ENCODE data around the gene PTDSS2.

The PTDSS2 gene

DNA sequence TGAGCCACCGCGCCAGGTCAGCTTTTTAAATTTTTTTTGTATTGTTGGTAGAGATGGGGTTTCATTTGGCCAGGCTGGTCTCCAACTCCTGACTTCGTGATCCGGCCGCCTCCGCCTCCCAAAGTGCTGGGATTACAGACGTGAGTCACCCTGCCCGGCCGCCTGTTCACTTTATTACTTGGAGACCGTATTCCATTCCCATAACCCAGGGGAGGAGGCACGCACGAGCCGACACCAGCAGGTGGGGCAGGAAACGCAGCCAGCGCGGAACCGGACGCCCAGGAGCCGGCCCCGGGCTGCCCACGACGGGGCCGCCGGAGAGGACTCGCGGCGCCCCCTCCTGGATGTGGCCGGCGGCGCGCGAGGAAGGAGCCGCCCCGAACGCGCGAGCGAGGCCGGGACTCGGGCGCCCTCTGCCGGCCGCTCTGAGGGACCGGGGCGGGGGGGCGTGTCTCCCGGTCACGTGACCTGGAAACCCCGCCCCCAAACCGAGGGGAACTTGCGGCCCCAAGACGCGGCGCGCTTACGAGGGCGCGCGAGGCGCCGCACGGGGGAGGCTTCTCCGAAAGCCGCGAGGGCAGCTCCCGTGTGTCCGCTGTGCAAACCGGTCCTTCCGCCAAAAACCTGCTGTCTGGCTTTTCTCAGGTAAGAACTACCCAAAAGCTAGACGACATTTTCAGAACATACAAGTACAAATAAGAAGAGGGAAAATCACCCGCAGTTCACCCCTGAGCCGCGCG, 68.6 kb downstream of the PTDSS2 start:
- peak overlapping the region; percentile 34 for H3K9ac ChIP-seq (ENCODE audit: low read length)
- H3K27me3 ChIP-seq (ENCODE audit: control insufficient read depth, insufficient read depth, low read length), result peaks cover 3% of the 10 kb centered on the region
- H3K4me3 ChIP-seq (ENCODE audit: low read length), result no peak overlapping the region
- H3K4me1 ChIP-seq (ENCODE audit: control insufficient read depth, insufficient read depth, low read length), result no peaks in the 10 kb centered on the region
- no peaks in the 10 kb centered on the region for H3K9me3 ChIP-seq (ENCODE audit: control insufficient read depth, low read length)
- no peaks in the 10 kb centered on the region for H3K36me3 ChIP-seq (ENCODE audit: control insufficient read depth, insufficient read depth, low read length)

DNA sequence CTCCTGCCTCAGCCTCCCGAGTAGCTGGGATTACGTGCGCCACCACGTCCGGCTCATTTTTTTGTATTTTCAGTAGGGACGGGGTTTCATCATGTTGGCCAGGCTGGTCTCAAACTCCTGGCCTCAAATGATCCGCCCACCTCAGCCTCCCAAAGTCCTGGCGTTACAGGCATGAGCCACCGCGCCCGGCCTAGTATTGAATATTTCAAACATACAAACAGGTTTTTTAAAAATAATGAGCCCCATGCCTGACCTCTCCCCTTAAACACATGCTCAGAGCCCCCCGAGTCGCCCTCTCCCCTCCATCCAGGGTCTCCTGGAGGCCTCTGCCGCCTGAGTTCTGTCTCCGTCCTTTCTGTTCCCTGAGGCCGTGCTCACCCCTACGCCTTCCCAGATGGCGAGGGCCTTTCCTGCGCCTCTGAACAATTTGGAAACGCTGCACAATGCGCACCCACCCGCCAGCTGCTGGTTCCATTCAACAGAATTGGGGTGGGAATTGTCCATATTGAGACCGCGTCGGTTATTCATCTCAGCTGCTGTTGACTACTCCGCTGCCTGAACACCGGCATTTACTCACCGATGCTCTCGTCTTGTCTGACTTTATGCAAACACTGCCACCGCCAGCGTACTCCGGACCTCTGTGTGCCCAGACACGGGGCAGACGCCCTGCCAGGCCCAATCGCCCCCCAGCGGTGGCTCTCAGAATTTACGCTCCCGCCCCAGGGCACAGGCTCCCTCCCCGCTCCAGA, 70.5 kb downstream of the PTDSS2 start:
- no peak overlapping the region for H3K4me3 ChIP-seq (ENCODE audit: low read length)
- no peaks in the 10 kb centered on the region for H3K9me3 ChIP-seq (ENCODE audit: control insufficient read depth, low read length)
- no peak overlapping the region for H3K9ac ChIP-seq (ENCODE audit: low read length)

DNA sequence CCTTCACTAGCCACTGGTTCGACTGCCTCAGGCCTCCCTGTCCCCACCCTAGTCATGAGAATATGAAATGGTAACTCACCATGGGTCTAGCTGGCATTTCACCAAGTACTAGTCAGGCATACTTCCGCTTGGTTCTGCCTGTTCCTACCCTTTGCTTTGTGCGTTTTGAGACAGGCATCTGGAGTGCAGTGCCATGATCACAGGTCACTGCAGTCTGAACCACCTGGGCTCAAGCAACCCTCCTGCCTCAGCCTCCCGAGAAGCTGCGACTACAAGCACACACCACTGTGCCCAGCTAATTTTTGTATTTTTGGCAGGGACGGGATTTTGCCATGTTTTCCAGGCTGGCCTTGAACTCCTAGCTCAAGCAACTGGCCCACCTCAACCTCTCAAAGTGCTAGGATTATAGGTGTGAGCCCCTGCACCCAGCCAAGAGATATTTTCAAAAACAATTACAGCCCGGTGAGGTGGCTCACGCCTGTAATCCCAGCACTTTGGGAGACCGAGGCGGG, 71.2 kb downstream of the PTDSS2 start:
- no peak overlapping the region for H3K4me3 ChIP-seq (ENCODE audit: low read length)
- H3K36me3 ChIP-seq (ENCODE audit: control insufficient read depth, insufficient read depth, low read length), result no peaks in the 10 kb centered on the region
- H3K27me3 ChIP-seq (ENCODE audit: control insufficient read depth, insufficient read depth, low read length), result peaks cover 3% of the 10 kb centered on the region
- no peaks in the 10 kb centered on the region for H3K9me3 ChIP-seq (ENCODE audit: control insufficient read depth, low read length)
- no peak overlapping the region for H3K9ac ChIP-seq (ENCODE audit: low read length)
- H3K4me1 ChIP-seq (ENCODE audit: control insufficient read depth, insufficient read depth, low read length), result no peaks in the 10 kb centered on the region

More for the DNA sequence above, 70.5 kb downstream of the PTDSS2 start:
- no peaks in the 10 kb centered on the region for H3K4me1 ChIP-seq (ENCODE audit: control insufficient read depth, insufficient read depth, low read length)
- H3K36me3 ChIP-seq (ENCODE audit: control insufficient read depth, insufficient read depth, low read length), result no peaks in the 10 kb centered on the region
- peaks cover 3% of the 10 kb centered on the region for H3K27me3 ChIP-seq (ENCODE audit: control insufficient read depth, insufficient read depth, low read length)

DNA sequence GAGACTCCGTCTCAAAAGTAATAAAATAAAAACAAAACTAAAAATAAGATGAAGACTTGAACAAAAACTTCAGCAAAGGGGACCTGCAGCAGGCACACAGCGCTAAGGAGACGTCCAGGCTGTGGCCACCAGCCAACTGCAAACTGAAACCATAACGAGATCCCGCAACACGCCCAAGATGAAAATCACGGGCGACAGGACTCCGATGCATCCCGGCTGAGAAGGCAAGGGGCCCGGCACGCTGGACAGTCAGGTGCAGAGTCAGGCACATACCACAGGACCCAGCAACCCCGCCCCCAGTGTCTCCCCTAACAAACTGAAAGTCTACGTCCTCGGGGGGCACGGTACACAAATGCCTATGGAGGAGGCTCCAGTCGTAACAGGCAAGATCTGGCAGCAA, 76.1 kb downstream of the PTDSS2 start:
- Histone ChIP-seq H3K9ac (ENCODE audit: low read length) (no peak overlapping the region), H3K4me3 (ENCODE audit: low read length) (no peak overlapping the region), H3K4me1 (ENCODE audit: control insufficient read depth, insufficient read depth, low read length) (no peaks in the 10 kb centered on the region), H3K27me3 (ENCODE audit: control insufficient read depth, insufficient read depth, low read length) (peaks cover under 1% of the 10 kb centered on the region), H3K9me3 (ENCODE audit: control insufficient read depth, low read length) (no peaks in the 10 kb centered on the region), H3K36me3 (ENCODE audit: control insufficient read depth, insufficient read depth, low read length) (no peaks in the 10 kb centered on the region)

DNA sequence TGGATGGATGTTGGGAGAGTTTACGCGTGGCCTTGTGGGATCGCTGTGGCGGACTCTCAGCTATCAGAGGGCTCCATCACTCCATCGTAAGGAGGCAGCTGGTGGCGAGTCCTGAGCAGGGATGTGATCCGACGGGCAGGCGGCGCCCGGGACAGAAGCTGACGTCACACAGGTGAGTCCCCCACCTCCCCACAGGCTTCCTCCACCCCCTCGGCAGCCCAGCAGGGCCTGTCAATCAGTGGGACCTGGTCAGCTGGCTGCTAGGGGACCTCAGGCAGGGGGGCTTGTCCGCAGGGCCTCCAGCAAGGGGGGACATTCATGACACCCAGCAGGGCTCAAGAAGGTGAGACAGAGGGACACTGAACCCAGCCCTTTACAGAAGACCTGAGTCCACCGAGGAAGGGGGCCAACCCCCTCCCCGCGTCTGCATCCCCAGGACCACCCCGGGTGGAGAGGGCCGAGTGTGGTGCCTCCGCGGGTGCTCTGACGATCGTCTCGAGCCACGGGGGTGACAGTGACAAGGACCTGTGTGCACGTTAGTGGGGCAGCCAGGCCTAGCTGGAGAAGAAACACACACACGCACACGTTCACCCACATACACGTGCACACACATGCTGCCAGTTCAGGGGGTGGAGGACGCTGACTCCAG, 78.2 kb downstream of the PTDSS2 start:
- H3K9me3 ChIP-seq (ENCODE audit: control insufficient read depth, low read length), result no peaks in the 10 kb centered on the region
- H3K27me3 ChIP-seq (ENCODE audit: control insufficient read depth, insufficient read depth, low read length), result no peaks in the 10 kb centered on the region
- H3K4me1 ChIP-seq (ENCODE audit: control insufficient read depth, insufficient read depth, low read length), result peaks cover 5% of the 10 kb centered on the region
- H3K4me3 ChIP-seq (ENCODE audit: low read length), result no peak overlapping the region
- no peak overlapping the region for H3K9ac ChIP-seq (ENCODE audit: low read length)
- peaks cover 9% of the 10 kb centered on the region for H3K36me3 ChIP-seq (ENCODE audit: control insufficient read depth, insufficient read depth, low read length)

DNA sequence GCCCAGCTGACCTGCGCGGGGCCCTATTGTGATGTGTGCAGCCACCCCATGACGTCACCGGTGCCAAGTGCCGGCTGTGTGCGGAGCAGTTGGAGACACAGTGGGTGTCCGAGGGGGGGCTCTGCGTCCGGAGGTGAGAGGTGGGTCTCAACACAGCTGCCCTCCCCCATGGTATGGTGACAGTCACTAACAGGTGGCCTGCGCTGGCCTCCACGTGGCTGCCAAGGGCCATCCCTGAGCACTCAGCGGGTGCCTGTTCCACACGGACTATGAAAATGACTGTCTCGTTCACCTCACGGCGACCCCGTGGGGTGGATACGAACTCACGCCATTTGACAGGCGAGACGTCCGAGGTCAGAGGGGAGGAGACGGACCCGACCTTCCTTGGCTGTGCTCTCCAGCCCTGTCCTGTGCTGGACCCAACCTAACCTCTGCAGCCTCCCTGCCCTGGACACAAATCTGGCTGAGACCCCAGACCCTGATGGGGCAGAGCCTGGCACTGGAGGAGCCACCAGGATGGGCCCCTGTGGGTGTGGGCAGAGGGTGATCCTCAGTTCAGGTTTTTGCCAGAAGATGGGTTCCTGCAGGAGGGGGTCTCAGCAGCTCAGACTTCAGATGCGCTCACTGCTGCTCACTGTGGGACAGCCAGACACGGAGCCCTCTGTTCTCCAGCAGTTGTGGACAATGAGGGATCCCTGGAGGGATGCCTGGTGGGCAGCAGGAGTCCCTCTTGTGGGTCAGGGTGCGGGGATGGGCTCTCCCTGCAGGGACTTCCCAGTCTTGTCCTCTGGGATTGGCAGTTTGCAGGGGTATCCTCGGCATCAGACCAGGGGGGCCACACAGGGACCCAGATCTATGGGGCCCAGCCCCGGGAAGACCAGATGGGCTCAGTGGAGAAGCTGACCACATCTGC, 79.0 kb downstream of the PTDSS2 start:
- Histone ChIP-seq H3K9me3 (ENCODE audit: control insufficient read depth, low read length) (no peaks in the 10 kb centered on the region), H3K27me3 (ENCODE audit: control insufficient read depth, insufficient read depth, low read length) (no peaks in the 10 kb centered on the region), H3K36me3 (ENCODE audit: control insufficient read depth, insufficient read depth, low read length) (peaks cover 13% of the 10 kb centered on the region), H3K9ac (ENCODE audit: low read length) (no peak overlapping the region), H3K4me1 (ENCODE audit: control insufficient read depth, insufficient read depth, low read length) (peaks cover 12% of the 10 kb centered on the region), H3K4me3 (ENCODE audit: low read length) (no peak overlapping the region)

DNA sequence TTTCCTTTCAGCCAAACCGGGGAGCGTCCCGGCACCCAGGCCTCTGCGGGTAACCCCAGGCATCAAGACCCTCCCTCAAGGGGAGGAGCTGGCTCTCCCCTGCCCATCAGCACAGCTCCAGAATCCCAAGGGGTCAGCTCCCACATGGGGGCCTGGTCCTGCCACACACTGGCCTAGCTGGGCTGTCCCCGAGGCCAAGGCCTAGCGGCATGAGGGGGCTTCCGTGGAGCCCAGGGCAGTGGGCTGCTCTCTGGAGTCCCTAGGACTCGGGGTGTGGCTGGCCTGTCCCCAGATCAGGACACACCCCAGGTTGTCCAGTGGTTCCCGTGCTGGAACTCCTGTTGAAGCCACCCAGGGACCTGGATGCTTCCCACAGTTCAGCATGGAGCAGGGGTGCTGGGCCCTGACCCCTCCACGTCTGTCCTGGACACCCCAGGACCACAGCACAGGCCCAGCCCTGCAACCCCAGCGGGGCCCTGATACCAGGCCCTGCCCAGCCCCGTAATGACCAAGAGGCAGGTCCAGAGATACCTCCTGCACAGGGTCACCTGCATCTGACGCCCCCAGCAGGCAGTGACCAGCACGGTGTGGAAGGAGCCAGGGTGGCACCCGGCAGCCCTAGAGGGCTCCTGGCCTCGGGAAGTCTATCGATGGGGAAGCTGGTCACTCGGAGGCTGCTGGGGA, 79.8 kb downstream of the PTDSS2 start:
- Histone ChIP-seq H3K9ac (ENCODE audit: low read length) (no peak overlapping the region), H3K4me3 (ENCODE audit: low read length) (no peak overlapping the region), H3K36me3 (ENCODE audit: control insufficient read depth, insufficient read depth, low read length) (peaks cover 13% of the 10 kb centered on the region), H3K27me3 (ENCODE audit: control insufficient read depth, insufficient read depth, low read length) (no peaks in the 10 kb centered on the region), H3K9me3 (ENCODE audit: control insufficient read depth, low read length) (no peaks in the 10 kb centered on the region), H3K4me1 (ENCODE audit: control insufficient read depth, insufficient read depth, low read length) (peaks cover 18% of the 10 kb centered on the region)

DNA sequence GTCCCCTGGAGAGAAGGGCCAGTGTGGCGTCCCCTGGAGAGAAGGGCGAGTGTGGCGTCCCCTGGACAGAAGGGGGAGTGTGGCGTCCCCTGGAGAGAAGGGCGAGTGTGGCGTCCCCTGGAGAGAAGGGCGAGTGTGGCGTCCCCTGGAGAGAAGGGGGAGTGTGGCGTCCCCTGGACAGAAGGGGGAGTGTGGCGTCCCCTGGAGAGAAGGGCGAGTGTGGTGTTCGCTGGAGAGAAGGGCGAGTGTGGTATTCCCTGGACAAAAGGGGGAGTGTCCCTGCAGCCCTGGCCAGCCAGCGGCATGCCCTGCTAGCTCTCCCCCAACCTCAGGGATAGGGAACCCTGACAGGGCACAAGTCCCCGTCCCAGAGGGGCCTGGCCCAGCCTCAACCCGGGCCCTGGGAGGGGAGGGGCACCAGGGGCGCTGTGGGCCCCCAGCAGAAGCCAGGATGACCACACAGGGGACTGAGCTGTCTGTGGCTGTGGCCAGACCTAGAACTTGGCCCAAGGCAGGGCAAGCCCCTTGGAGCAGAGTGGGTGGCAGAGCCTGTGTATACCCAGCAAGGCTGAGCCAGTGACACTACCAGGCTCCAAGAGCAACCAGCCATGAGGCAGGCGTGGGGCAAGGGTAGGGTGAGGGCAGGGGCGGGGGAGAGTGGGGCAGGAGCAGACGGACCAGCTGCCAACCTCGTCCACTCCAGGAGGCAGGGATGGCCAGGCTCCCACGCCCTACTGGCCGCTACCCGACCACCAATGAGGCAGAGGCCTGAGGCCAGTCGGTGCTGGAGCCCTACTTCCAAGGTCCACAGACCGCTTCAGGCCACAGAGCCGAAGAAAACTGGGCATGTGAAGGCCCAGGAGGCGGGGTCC, 81.1 kb downstream of the PTDSS2 start:
- Histone ChIP-seq H3K36me3 (ENCODE audit: control insufficient read depth, insufficient read depth, low read length) (peaks cover 13% of the 10 kb centered on the region), H3K9me3 (ENCODE audit: control insufficient read depth, low read length) (no peaks in the 10 kb centered on the region), H3K9ac (ENCODE audit: low read length) (no peak overlapping the region), H3K27me3 (ENCODE audit: control insufficient read depth, insufficient read depth, low read length) (no peaks in the 10 kb centered on the region), H3K4me1 (ENCODE audit: control insufficient read depth, insufficient read depth, low read length) (peaks cover 21% of the 10 kb centered on the region), H3K4me3 (ENCODE audit: low read length) (no peak overlapping the region)

DNA sequence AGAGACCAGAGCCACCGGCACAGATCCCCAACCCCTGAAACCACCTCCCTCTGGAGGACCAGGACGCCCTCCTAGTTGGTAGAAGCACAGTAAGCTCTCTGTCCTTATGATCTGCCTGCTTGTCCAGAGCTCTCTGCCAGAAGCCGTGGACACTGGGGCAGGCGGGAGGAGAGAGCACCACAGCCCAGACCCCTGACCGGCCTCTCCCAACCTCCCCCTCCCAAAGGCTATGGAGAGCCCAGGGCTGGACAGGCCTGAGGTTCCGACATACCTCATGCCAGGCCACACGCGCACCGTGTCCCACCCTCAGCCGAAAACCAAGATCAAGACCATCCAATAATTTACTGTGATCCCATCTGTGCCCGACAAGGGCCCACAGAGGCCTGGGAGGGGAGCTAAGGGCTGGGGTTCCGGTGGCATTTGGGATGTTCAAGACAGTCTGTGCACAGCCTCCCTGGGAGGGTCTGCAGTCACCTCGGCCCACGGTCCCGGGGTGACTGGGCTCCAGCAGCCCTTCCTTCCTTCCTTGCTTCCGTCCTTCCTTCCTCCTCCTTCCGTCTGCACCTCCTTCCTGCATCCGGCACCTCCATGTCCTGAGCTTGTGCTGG, 81.9 kb downstream of the PTDSS2 start:
- no peak overlapping the region for H3K9ac ChIP-seq (ENCODE audit: low read length)
- no peaks in the 10 kb centered on the region for H3K9me3 ChIP-seq (ENCODE audit: control insufficient read depth, low read length)
- no peak overlapping the region for H3K4me3 ChIP-seq (ENCODE audit: low read length)
- H3K4me1 ChIP-seq (ENCODE audit: control insufficient read depth, insufficient read depth, low read length), result peaks cover 23% of the 10 kb centered on the region
- H3K36me3 ChIP-seq (ENCODE audit: control insufficient read depth, insufficient read depth, low read length), result peaks cover 13% of the 10 kb centered on the region
- H3K27me3 ChIP-seq (ENCODE audit: control insufficient read depth, insufficient read depth, low read length), result no peaks in the 10 kb centered on the region

DNA sequence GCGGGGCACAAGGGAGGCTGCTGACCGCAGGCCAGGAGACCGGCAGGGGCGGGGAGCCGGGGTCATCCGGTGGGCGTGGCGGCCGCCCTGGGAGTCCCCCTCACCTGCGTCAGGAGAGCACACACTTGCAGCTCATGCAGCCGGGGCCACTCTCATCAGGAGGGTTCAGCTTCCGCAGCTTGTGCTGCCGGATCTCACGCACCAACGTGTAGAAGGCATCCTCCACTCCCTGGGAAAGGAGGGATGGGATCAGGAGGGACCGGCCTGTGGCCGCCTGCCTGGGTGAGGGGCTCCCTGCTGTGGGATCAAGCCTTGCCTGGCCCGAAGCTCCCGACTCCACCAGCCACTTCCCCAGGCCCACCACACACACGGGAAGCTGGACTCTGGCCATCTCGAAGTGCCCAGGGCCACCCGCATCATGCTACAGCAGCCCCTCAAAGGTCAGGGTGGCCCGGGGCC, 82.5 kb downstream of the PTDSS2 start:
- H3K4me1 ChIP-seq (ENCODE audit: control insufficient read depth, insufficient read depth, low read length), result peaks cover 28% of the 10 kb centered on the region
- H3K36me3 ChIP-seq (ENCODE audit: control insufficient read depth, insufficient read depth, low read length), result peaks cover 13% of the 10 kb centered on the region

More for the DNA sequence above, 82.5 kb downstream of the PTDSS2 start:
- Histone ChIP-seq H3K9ac (ENCODE audit: low read length) (no peak overlapping the region), H3K4me3 (ENCODE audit: low read length) (no peak overlapping the region), H3K9me3 (ENCODE audit: control insufficient read depth, low read length) (no peaks in the 10 kb centered on the region), H3K27me3 (ENCODE audit: control insufficient read depth, insufficient read depth, low read length) (peaks cover under 1% of the 10 kb centered on the region)

Measured in mucosa of stomach (tissue), 1 donor.